AG10803 (cell line): ENCODE measurements around the gene WDR90.
"Not testable (repeated sequence)": the region's sequence is repeated elsewhere in the genome, so short reads cannot be mapped to it uniquely, and the experiment has no call there.

Experiments used
- DNase-seq: peaks from one replicate; pipeline ENCODE4 v3.0.0; 2010; ENCODE audit warnings: low read depth
- H3K4me3 ChIP-seq: 2 replicates; pipeline ENCODE4 v1.5.1; 2011; ENCODE audit warnings: mild to moderate bottlenecking, low read length, control low read depth
- CTCF ChIP-seq: conservative IDR thresholded peaks from 2 replicates; pipeline ENCODE4 v1.5.1; 2011; ENCODE audit warnings: mild to moderate bottlenecking, low read length, control low read depth, inconsistent platforms

The WDR90 gene

GRCh38 chr16:708959-709358, 59.8 kb downstream of the WDR90 start:
- H3K4me3 ChIP-seq: no peak overlapping the region
- TF ChIP-seq CTCF: no peak
- DNase-seq: no peak

- peak; percentile 62 for DNase-seq
- H3K4me3 ChIP-seq: no peak overlapping the region
- no peak for TF ChIP-seq CTCF
Measured at GRCh38 chr16:709566-710499, 60.7 kb downstream of the WDR90 start.

- no peak for DNase-seq
- no peak for TF ChIP-seq CTCF
- no peak overlapping the region for H3K4me3 ChIP-seq
Measured at GRCh38 chr16:710500-711075, 61.4 kb downstream of the WDR90 start.

GRCh38 chr16:711084-711483, 61.9 kb downstream of the WDR90 start:
- DNase-seq: no peak
- no peak overlapping the region for H3K4me3 ChIP-seq
- no peak for TF ChIP-seq CTCF

GRCh38 chr16:711548-712320, 62.6 kb downstream of the WDR90 start:
- TF ChIP-seq CTCF: peak; percentile 71
- H3K4me3 ChIP-seq: no peak overlapping the region

GRCh38 chr16:712740-713250, 63.6 kb downstream of the WDR90 start:
- DNase-seq: peak; percentile 93
- TF ChIP-seq CTCF: peak; percentile 42
- not testable (repeated sequence) for H3K4me3 ChIP-seq

More at GRCh38 chr16:711548-712320, 62.6 kb downstream of the WDR90 start:
- peak; percentile 52 for DNase-seq
